NB4 (cell line): ENCODE measurements around the gene MTHFD1L.

Source experiments
- DNase-seq: peaks from one replicate; pipeline ENCODE4 v3.0.0; 2010; ENCODE audit warnings: low read depth
- H3K4me3 ChIP-seq: one replicate; pipeline ENCODE4 v1.5.1; 2011; ENCODE audit warnings: mild to moderate bottlenecking, low read depth, low read length, moderate library complexity
- MYC ChIP-seq: IDR thresholded peaks from 2 replicates; pipeline ENCODE4 v1.6.1; 2011; ENCODE audit warnings: low read depth, low read length
- POLR2A ChIP-seq: IDR thresholded peaks from 2 replicates; pipeline ENCODE4 v1.6.1; 2011; ENCODE audit warnings: mild to moderate bottlenecking; ENCODE audit not compliant: insufficient read length; ENCODE audit errors: extremely low read depth
- TF ChIP-seq, protein P1 (sequence below): IDR thresholded peaks from 2 replicates; pipeline ENCODE4 v1.6.1; 2011; ENCODE audit warnings: low read depth, low read length
- TF ChIP-seq, protein P2 (sequence below): IDR thresholded peaks from one replicate; pipeline ENCODE4 v1.5.1; 2012; ENCODE audit warnings: low read depth, low read length

The MTHFD1L gene

DNA sequence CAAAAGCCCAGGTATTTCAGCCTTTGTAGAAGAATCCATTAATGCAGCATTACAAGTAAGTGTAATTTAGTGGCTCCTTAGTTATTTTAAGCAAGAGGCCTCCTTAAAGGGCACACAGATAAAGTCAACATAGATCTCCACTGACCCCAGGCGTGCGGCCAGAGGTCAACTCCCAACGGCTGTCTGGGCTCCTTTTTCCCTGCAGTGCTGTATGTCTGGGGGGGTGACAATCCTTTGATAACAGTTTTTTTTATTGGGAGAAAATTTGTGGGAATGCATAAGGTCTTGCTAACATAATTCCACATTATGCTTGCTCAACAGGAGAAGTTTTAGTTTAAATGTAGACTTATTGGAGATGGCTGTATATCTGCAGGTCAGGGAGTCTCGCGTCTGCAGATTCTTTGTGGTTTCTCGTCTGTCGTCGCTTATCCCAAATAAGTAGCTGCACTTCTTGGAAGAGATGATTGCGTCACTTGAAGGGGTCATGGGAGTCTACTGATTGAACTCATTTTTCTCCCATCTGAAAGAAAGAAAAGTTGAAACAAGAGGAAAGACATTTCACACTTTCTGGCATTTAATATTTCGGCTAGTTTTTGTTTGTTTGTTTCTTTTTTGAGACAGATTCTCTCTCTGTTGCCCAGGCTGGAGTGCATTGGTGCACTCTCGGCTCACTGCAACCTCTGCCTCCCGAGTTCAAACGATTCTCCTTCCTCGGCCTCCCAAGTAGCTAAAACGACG is 222.5 kb downstream of the MTHFD1L start:
- no peak overlapping the region for H3K4me3 ChIP-seq
- TF ChIP-seq MYC (no peak), POLR2A (no peak)
- TF ChIP-seq, protein P1, sequence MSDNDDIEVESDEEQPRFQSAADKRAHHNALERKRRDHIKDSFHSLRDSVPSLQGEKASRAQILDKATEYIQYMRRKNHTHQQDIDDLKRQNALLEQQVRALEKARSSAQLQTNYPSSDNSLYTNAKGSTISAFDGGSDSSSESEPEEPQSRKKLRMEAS, result no peak
- TF ChIP-seq, protein P2, sequence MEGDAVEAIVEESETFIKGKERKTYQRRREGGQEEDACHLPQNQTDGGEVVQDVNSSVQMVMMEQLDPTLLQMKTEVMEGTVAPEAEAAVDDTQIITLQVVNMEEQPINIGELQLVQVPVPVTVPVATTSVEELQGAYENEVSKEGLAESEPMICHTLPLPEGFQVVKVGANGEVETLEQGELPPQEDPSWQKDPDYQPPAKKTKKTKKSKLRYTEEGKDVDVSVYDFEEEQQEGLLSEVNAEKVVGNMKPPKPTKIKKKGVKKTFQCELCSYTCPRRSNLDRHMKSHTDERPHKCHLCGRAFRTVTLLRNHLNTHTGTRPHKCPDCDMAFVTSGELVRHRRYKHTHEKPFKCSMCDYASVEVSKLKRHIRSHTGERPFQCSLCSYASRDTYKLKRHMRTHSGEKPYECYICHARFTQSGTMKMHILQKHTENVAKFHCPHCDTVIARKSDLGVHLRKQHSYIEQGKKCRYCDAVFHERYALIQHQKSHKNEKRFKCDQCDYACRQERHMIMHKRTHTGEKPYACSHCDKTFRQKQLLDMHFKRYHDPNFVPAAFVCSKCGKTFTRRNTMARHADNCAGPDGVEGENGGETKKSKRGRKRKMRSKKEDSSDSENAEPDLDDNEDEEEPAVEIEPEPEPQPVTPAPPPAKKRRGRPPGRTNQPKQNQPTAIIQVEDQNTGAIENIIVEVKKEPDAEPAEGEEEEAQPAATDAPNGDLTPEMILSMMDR, result no peak
- DNase-seq, result peak; percentile 11

DNA sequence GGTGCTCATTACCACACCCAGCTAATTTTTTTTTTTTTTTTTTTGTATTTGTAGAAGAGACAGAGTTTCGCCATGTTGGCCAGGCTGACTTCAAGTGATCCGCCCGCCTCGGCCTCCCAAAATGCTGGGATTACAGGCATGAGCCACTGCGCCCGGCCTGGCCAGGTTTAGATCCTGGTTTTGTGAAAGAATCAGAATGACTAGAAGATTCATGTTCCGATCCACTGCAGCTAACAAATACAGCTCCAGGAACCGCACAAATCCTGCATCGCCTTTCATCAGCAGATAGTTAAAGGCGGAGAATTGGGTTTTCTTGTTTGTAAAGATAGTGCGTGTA is 223.1 kb downstream of the MTHFD1L start:
- no peak for TF ChIP-seq POLR2A
- TF ChIP-seq, protein P2, result no peak
- TF ChIP-seq, protein P1, result no peak
- no peak for TF ChIP-seq MYC
- no peak for DNase-seq
- no peak overlapping the region for H3K4me3 ChIP-seq

DNA sequence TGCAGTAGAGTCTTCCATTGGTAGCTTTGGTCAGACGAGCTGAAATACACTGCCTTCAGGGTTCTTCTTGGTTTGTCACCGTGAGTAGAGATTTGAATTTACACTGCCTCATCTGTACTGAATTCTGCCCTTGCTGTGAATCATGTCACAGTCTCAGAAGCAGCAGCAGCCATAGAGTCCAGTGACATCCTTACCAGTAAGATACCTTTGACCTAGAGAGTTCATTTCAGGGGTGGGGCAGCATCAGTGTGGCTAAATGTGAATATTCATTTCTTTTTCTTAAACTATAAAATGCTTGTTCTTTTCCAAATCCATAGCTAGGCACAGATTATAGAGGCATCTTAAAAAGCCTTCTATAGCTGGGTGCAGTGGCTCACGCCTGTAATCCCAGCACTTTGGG is 223.5 kb downstream of the MTHFD1L start:
- TF ChIP-seq POLR2A, result no peak
- TF ChIP-seq, protein P1, result no peak
- TF ChIP-seq, protein P2, result no peak
- no peak overlapping the region for H3K4me3 ChIP-seq
- DNase-seq, result no peak

DNA sequence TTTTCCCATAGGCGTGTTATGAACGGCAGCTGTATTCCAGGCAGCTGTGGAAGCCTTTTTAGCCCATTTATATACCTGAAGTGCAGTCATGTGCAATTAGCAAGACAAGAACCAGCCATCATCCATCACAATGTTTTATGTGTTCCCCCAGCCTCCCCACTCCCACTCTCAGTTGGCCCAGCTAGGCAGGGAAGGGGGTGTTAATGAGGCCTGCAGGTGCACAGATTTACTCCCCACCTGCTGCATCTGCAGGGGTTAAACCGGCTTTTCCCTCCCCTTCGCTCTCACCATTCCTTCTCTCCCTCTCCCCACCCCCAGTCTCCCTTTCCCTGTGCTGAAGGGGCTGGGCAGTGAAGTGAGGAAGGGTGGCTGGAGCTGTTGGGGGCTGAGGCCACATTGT is 224.5 kb downstream of the MTHFD1L start:
- TF ChIP-seq, protein P2, result no peak
- TF ChIP-seq POLR2A, result no peak
- TF ChIP-seq MYC, result no peak
- TF ChIP-seq, protein P1, result no peak
- no peak overlapping the region for H3K4me3 ChIP-seq
- DNase-seq, result no peak

DNA sequence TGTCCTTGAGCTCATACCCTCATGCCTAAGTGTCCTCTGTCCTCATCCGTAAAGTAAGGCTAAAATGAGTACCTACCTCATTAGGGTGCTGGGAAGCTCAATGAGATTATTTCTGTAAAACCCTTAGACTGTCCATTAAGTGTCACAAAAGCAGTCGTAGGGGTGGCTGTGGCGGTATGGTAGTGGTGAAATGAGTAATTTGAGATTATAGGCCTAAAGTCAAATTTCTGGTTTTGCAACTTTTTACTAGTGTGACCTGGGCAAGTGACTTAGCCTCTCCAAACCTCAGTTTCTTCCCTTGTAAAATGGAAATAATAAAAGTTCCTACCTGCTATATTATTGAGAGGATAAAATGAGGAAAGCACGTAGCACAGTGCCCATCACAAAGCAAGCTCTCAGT is 226.1 kb downstream of the MTHFD1L start:
- no peak for TF ChIP-seq MYC
- TF ChIP-seq, protein P1, result no peak
- TF ChIP-seq, protein P2, result no peak
- TF ChIP-seq POLR2A, result no peak
- H3K4me3 ChIP-seq, result no peak overlapping the region
- no peak for DNase-seq

DNA sequence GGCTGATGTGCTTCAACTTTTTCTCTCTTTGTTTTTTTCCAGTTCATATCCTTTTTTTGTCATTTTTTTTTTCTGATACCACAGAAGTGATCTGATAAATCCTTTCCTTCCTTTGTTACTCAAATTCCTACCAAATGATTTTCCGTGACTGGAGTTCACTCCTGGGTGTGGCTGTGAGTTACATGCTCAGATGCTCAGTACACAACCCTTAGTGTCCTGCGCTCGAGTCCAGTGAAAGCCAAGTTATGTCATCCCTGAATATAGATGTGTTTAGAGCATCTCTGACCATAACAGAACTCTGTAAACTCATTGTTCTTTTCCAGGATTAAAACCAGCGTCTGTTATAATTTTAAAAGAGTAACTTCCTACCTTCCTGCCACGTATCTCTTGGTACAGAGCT is 227.1 kb downstream of the MTHFD1L start:
- DNase-seq, result no peak
- TF ChIP-seq MYC, result no peak
- TF ChIP-seq POLR2A, result no peak
- TF ChIP-seq, protein P2, result no peak
- TF ChIP-seq, protein P1, result no peak
- H3K4me3 ChIP-seq, result no peak overlapping the region
